ENCODE measurements around the gene PTPN14.
"Not testable (repeated sequence)": the region's sequence is repeated elsewhere in the genome, so short reads cannot be mapped to it uniquely, and the experiment has no call there.

The PTPN14 gene

DNA sequence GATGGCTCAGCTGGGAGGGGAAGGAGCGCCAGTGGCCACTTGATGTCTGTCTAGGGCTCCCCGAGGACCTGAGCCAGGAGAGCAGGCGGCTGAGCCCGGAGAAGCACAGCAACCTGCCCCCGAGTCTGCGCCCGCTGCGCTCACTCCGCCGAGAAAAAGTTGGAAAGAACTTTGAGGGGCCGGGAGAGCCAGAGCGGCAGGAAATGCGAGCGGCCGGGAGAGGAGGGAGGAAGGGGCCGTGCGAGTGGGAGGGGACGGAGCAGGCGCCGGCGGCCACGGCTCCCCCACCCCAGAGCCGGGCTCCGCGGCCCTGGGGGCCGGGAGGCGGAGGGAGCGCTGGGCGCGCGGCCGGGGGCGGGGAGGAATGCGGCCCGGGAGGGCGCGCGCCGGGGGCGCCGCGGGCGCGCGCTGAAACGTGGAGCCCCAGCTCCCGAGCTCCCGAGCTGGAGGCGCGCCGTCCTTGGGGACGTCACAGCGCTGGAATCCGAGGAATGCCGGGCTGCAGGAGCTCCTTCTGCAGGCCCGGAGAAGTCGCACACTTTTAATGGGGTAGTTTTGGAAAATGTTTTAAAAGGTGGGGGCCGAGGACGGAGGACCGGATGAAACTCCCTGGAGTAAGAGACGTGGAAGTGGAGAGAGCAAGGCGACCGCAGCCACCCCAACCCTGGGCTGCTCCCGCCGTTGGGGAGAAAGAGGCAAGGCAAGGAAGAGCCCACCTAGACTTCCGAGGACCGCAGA is at the start of gene PTPN14:
TSS of gene PTPN14 (minus strand) at position 167 of the 738 bp plus-strand sequence. CDS start 86,799 bp downstream, outside the sequence.
- peak; percentile 86 for DNase-seq (ENCODE audit: low read depth)

DNA sequence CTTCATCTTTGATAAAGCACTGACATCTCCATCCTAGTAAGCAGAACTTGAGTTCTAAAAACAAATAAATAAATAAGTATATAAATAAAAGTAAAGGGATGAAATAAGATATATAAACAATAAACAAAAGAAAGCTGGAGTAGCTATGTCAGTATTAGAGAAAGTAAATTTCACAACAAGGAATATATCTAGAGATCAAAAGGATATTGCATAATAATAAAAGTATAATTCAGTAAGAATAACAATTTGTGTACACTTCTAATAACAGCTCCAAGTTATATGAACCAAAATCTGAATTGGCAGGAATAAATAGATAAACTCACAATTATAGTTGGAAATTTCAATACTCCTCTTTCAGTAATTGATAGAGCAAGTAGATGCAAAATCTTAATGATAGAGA is 41.8 kb upstream of the PTPN14 start:
- DNase-seq (ENCODE audit: low read depth) = no peak

DNA sequence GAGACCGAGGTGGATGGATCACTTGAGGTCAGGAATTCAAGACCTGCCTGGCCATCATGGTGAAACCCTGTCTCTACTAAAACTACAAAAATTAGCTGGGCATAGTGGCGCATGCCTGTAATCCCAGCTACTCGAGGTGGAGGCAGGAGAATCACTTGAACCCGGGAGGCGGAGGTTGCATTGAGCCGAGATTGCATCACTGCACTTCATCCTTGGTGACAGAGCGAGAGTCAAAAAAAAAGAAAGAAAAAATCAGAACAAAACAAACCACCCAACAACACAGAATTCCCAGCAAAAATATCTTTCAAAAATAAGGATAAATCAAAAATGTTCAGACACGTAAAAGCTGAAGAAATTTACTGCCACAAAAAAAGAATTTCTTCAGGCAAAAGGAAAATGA is 40.5 kb upstream of the PTPN14 start:
- DNase-seq (ENCODE audit: low read depth) = not testable (repeated sequence)

DNA sequence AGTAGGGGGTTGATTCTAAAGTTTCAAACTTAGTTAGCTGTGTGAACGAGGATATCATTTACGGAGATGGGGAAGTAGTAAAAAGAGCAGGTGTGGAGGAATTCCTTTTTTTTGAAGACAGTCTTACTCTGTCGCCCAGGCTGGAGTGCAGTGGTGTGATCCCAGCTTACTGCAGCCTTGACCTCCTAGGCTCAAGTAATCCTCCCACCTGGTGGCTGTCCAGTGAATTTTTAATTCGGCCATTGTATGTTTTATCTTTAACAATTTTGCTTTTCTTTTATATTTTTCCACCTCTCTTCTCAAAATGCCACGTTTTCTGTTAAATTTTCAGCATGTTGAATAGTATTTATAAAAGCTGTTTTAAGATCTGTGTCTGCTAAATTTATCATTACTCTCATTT is 39.3 kb upstream of the PTPN14 start:
- no peak for DNase-seq (ENCODE audit: low read depth)

DNA sequence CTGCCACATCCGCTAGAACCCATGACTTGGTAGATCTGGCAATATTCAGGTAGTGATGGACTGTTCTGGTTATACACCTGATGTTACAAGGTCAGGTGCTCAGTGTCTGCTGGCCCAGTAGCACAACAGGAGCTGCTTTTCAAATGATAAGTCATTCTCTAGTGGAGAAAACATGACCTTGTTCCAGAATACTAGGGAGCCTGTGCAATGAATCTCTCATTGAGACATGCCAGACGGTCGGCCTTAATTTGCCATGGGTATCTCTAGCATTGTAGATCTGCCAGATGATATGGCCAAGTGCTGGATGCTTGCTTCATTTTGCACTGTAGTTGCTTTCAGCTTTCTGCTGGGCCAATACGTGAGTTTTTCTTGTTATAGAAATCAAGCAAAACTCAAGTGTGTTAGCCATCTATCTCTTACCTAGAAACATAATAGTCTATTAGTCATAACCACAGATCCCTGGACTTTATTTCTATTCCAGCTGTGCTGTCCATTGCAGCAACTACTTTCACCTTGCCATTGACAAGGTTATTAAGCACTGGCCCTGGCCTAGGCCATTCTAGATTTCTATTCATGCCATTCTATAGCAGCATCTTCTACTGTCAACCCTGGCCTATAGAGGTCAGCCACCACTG is 37.7 kb upstream of the PTPN14 start:
- DNase-seq (ENCODE audit: low read depth) = no peak

DNA sequence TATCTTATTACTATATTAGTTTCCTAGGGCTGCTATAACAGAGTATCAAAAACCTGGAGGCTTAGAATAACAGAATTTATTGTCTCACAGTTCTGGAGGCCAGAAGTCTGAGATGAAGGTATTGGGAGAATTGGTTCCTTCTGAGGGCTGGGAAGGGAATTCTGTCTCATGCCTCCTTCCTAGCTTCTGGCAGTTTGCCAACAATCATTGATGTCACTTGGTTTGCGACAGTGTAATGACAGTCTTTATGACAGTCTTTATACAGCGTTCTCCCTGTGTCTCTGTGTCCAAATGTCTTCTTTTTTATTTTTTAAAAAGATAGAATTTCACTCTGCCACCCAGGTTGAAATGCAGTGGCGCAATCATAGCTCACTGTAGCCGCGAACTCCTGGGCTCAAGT is 35.8 kb upstream of the PTPN14 start:
- DNase-seq (ENCODE audit: low read depth) = no peak

DNA sequence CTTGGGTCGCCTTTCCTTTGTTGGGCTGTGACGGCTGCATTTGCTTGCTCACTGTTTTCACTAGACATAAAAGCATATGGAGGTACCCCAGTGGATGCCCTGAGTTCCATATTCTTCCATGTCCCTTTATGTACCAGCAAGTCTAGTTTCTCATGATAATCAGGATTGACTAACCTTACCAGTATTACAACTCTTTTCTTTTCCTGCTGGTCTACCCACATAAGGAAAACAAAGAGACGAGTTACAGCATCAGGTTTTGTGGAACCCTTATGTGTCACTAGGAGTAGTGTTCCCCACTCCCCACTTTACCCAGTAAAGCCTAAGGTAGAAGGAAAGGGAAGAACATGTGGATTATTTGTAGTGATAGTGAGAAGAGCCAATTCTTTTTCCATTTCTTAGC is 35.2 kb upstream of the PTPN14 start:
- no peak for DNase-seq (ENCODE audit: low read depth)

DNA sequence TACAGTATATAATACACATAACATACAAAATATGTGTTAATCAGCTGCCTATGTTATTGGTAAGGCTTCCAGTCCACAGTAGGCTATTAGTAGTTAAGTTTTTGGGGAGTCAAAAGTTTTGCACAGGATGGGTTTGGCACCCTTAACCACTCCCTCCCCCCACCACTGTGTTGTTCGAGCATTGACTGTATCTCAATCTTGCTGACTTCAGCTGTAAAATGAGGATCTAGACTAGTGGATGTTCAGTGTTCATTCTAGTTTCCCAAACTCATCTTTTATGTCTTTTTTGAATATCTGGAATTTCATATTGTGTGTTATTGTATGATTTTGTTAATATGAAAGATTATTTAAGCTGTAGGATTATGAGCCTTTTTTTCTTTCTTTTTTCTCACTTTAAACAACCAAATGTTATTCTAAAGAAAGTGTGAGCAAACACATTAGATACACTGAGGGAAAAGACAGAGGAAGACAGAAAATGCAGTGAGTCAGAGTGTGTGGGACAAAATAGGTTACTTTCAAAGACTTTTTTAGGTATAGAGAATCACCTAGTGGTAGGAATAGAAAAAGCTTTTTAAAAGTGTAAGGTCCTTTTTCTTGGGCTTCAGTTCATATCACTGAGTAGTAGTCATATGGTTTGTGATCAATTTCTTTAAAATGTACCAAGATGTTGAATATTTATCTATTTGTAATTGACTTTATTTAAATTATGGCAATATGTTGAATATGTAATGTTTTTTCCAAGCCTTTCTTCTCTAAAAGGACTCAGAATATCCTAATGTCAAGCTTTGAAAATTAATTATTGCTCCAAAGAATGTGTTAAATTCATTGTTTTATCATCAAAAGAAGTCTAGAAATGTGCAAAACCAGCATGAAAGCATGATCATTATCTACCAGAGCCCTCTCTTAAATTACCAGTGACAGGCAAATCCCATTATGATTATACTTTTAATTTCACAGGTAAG is 33.7 kb upstream of the PTPN14 start:
- DNase-seq (ENCODE audit: low read depth) = peak; percentile 40

DNA sequence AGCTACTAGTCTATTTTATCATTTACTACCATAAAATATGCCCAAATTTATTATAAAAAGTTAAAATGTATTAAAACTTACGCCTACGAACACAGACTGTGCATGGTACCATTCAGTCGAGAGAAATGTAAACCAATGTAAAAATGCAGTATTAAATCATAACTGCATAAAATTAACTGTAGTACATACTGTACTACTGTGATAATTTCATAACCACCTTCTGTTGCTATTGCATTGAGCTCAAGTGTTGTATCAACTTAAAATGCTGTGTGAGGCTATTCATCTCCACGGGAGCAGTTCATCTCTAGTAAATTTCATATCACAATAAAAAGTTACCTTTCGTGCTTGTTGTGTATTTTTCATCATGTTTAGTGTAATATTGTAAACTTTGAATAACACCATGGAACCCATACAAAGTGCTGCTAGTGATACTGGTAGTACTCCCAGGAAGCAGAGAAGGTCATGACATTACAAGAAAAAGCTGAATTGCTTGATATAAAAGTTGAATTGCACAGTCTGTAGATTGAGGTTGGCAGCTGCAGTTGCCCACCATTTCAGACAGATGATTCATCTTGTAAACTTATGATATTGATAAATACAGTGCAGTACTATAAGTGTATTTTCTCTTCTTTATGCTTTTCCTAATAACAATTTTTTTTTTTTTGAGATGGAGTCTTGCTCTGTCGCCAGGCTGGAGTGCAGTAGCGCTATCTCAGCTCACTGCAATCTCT is 32.6 kb upstream of the PTPN14 start:
- no peak for DNase-seq (ENCODE audit: low read depth)

DNA sequence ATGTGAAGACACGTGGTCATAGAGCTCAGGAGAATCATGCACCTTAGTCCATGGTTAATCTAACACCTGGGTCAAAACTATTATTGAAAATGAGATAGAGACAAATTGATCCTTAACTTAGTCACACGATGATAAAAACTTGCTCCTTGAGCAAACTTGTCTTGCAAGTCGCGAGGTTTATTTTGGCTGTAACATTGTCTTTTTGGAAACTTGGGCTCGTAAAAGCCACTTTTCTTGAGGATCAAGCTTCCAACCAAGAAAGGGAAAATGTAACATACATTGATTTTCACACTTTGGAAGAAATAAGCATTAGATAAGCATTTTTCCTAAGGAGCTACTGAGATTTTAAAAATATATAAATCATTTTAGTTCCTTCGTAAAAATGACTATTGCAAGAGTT is 31.7 kb upstream of the PTPN14 start:
- no peak for DNase-seq (ENCODE audit: low read depth)

DNA sequence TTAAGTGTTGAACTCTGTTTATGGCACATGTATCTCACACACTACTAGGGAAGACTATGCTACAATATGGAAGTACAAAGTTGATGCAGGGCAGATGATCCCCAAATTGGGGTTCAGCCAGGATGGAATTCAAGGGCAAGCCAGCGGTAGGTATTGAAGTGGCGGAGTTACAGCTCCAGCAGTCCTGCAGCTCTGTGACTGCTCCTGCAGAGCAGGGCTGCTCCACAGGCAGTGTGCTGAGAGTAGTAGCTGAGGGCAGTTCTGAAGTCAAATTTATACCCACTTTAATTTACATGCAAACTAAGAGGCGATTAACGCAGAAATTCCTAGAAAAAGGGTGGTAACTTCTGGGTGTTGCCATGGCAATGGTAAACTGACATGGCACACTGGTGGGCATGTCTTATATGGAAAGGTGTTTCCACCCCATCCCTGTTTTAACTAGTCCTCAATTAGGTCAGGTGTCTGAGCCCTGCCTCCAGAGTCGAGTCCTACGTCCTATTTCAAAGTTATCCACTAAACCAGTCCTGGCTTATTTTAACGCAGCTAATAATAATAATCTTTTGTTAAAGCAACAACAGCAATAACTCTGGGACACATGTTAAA is 31.0 kb upstream of the PTPN14 start:
- no peak for DNase-seq (ENCODE audit: low read depth)

DNA sequence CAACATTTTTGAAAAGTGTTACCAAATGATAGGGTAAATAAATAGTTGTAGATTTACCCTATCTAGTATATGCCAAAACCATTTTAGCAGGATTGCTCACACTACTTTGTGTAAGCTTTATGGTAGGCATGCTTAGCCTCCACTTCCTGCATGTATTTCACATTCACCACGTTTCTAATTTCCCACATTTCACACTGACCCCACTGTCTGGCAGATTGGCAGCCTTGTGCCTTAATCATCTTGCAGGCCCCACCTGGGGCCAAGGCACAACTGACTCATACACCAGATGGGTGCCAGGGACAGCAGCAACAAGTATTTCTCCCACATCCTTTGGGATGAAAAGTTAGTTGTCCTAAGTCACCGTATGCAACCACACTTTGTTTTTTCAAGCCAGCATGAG is 30.4 kb upstream of the PTPN14 start:
- DNase-seq (ENCODE audit: low read depth) = peak; percentile 48

DNA sequence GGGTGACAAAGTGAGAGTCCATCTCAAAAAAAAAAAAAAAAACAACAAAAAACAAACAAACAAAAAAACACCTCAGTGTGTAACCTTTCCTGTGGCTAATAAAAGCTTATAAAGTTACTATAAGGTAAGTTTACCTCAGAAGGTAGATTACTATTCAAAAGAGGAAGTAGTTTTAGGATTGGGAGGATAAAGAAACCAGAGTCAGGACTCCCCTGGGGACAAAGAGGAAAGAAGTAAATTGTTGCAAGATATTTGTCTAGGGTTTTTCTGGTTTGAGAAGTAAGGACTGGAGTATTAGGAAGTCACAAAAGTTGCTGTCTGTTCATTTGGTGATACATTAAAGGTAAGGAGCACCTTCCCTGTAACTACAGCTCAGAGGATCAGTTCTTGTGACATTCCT is 27.8 kb upstream of the PTPN14 start:
- no peak for DNase-seq (ENCODE audit: low read depth)

DNA sequence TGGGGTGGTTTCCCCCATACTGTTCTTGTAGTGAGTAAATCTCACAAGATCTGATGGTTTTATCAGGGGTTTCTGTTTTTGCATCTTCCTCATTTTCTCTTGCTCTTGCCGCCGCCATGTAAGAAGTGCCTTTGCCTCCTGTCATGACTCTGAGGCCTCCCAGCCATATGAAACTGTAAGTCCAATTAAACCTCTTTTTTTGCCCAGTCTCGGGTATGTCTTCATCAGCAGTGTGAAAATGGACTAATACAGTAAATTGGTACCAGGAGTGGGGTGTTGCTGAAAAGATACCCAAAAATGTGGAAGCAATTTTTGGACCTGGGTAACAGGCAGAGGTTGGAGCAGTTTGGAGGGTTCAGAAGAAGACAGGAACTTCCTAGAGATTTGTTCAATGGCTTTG is 24.7 kb upstream of the PTPN14 start:
- DNase-seq (ENCODE audit: low read depth) = not testable (repeated sequence)

DNA sequence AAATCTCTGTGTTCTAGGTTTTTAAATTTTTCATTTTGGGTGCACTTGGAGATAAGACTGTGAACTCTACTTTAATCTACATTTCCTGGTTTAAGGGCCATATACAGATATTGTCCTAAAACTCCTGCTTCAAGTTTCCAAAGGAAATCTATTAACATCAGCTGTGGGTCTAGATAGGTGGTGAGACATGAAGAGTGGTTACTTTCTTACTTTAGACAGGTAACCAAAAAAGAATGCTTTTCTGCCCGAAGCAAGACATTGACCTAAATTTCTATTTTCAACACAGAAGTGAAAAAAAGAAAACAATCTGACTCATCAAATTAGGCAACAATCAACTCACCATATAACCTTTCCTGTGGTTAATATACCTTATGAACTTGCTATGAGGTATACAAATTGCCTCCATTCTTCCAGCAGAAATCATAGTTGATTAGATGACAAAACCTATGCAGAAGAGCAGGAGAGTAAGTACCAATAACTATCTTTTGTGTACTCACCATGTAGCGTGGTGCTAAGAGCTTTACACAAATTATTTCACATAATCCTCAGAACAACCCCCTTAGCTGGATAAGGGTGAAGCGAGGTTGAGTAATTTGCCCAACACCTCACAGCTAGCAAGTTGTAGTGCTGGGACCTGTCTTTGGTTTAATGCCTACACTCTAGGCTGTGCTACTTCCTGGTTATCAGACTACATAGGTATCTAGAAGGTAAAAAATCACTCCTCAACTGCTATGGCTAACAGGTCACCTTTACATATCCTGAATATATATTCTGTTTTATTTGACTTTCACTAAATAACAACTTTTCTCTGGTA is 23.4 kb upstream of the PTPN14 start:
- DNase-seq (ENCODE audit: low read depth) = no peak

DNA sequence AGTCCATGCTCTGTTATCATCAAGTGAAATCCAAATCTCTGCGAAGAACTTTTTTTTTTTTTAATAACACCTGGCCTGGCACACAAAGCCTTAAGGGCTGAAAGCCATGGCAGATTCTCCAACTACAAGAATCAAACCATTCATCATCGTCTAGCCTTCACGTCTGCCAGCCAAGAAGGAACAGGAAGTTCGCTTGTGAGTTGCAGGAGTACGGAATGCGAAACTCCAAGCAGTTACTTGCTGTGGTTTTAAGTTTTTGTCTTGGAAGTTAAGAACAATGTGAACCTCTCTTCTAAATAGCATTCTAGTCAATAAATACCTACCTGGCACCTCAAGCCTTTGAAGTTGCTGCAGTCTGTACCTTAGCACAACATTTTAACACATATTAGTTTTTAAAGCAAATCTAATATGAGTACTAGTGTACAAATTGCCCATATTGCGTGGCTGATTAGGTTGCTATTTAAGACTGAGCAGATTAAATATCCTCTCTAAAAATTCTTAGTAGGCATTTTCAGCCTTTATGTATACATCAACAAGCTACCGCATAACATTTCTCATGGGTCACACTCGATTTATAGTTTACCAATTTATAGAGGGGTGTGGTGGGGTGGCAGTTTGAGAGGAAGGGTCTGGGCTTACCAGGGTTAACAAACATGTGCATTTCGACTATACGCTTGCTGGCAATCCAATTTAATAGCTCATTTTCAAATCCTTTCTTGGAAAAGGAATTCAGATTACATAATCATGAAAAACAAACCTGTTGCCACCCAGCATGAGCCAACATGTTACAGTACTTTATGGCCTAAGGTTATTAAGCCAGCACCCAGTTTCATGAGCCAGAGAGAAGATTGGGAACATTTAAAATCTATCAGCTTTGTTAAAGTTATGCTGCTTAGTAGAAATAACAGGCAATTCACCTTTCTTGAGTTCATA is 22.2 kb upstream of the PTPN14 start:
- no peak for DNase-seq (ENCODE audit: low read depth)

DNA sequence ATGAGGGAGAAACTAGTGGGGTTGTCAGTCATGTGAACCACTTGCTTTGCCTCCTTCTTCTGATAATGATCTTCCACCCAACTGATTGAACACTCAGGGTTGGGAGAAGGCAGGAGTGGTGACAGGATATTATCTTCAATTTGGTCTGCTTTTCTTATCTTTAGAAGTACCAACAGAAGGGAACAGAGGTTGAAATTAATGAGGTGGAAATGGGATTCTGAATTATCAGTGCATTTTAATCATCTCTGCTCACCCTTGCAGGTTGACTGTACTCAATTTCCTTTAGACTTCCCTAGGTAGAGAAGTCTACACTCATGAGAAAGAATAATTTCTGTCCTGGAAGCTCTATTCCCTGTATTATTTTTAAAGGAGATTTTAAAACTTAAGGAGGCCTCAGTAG is 19.9 kb upstream of the PTPN14 start:
- no peak for DNase-seq (ENCODE audit: low read depth)

DNA sequence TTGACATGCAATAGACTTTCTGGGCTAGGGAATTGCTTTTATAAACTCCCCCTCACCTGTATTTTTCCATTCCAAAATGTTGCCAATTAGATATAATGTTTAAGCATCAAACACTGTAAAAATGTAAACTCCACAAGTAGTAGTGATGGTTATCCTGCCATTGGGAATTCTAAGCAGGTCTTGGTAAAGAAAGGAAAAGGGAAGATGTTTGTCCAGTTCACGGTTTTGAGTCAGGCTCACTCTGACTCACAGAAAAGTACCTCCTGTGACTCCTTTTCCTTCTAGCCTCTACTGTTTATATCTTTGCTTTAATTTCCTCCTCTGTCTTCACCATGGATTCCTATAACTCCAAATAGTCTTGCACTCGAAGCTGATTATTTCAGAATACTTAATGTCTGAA is 19.0 kb upstream of the PTPN14 start:
- no peak for DNase-seq (ENCODE audit: low read depth)

DNA sequence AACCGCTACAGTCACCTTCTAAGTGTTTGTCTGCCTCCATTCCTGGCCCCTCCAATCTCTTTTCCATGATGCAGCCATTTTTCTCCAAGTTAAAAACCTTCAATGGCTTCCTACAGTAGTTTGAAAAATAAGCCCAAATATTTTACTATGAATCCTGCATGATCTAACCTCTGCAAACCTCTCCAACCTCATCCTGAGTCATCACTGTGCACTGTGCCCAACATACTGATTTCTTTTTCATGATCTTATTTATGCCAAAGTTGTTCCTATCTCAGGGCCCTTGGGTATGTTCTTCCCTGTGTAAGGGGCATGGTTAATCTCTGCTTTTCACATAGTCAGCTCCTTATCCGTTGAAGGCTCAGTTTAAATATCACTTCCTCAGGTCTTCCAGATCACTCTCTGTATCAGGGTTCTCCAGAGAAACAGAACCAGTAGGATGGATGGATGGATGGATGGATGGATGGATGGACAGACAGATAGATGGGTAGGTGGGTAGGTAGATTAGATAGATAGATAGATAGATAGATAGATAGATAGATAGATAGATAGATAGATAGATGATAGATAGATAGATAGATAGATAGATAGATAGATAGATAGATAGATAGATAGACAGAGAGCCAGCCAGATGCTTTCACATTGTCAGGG is 18.1 kb upstream of the PTPN14 start:
- no peak for DNase-seq (ENCODE audit: low read depth)
